ENCODE results near the gene LEMD1. TPM values are rescaled to one million over a fixed set of nuclear protein-coding genes. Genes with fewer than 3 reads are reported as not detected.

LEMD1 gene
- total RNA-seq, 1 experiment from 2014 or later = 26.3 TPM

DNA sequence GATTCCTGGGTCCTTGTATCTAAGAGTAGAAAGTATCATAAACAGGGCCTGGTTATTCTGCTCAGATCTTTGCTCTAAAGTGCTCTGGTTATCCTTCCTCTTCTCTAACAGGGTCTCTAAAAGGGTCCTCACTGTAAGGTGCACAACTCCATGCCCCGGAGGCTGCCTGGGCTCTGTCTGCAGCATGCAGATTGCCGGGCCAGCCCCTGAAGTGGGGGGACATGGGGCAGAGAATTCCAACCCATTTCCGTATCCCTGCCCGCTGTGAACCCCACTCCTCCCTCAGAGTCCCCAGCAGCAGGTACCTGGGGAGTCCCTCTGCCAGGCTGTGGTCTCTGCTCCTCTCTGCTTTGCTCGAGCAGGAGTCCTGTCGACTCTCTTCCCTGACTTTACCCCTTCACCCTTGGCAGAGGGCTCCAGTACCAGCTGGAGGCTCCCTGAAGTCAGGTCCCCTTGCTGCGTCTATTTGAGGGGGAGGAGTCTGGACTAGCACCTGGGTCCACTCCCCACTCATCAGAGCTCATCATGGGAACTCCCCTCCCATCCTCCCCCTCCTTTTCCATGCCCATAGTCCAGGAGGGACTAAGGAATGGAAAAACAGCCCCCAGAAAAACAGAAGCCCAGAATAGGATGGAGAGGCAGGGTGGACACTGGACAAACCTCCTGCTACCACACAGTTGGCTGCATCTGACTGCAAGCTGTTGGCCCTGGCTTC lies 21.9 kb upstream of the LEMD1 start:
- peak overlapping the region; percentile 97 for H3K27ac Mint-ChIP-seq
- ChIA-PET CTCF (interaction anchor here (1.0 to 10.6 kb wide), 12 partner anchors 8 to 148 kb away, joined by 3 to 210 read pairs (median 14); partner anchors contain the start of gene BLACAT1), POLR2A (interaction anchor here (0.9 to 2.3 kb wide), 3 partner anchors 8 to 36 kb away, joined by 3 to 48 read pairs (median 4); partner anchors contain the start of gene BLACAT1)
- peaks cover 94% of the 10 kb centered on the region for H3K4me1 Mint-ChIP-seq
- no peaks in the 10 kb centered on the region for H3K36me3 Mint-ChIP-seq
- H3K4me3 Mint-ChIP-seq = peak overlapping the region; percentile 49
- ATAC-seq (no peak), DNase-seq (ENCODE audit: low spot score) (no peak)
- H3K27me3 Mint-ChIP-seq (ENCODE audit: low read depth) = peaks cover 1% of the 10 kb centered on the region
- TF ChIP-seq, protein P1, sequence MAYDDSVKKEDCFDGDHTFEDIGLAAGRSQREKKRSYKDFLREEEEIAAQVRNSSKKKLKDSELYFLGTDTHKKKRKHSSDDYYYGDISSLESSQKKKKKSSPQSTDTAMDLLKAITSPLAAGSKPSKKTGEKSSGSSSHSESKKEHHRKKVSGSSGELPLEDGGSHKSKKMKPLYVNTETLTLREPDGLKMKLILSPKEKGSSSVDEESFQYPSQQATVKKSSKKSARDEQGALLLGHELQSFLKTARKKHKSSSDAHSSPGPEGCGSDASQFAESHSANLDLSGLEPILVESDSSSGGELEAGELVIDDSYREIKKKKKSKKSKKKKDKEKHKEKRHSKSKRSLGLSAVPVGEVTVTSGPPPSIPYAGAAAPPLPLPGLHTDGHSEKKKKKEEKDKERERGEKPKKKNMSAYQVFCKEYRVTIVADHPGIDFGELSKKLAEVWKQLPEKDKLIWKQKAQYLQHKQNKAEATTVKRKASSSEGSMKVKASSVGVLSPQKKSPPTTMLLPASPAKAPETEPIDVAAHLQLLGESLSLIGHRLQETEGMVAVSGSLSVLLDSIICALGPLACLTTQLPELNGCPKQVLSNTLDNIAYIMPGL (CRISPR knock-in tag; IDR thresholded peaks at IDR 0.05) = no peak
- TF ChIP-seq, protein P2, sequence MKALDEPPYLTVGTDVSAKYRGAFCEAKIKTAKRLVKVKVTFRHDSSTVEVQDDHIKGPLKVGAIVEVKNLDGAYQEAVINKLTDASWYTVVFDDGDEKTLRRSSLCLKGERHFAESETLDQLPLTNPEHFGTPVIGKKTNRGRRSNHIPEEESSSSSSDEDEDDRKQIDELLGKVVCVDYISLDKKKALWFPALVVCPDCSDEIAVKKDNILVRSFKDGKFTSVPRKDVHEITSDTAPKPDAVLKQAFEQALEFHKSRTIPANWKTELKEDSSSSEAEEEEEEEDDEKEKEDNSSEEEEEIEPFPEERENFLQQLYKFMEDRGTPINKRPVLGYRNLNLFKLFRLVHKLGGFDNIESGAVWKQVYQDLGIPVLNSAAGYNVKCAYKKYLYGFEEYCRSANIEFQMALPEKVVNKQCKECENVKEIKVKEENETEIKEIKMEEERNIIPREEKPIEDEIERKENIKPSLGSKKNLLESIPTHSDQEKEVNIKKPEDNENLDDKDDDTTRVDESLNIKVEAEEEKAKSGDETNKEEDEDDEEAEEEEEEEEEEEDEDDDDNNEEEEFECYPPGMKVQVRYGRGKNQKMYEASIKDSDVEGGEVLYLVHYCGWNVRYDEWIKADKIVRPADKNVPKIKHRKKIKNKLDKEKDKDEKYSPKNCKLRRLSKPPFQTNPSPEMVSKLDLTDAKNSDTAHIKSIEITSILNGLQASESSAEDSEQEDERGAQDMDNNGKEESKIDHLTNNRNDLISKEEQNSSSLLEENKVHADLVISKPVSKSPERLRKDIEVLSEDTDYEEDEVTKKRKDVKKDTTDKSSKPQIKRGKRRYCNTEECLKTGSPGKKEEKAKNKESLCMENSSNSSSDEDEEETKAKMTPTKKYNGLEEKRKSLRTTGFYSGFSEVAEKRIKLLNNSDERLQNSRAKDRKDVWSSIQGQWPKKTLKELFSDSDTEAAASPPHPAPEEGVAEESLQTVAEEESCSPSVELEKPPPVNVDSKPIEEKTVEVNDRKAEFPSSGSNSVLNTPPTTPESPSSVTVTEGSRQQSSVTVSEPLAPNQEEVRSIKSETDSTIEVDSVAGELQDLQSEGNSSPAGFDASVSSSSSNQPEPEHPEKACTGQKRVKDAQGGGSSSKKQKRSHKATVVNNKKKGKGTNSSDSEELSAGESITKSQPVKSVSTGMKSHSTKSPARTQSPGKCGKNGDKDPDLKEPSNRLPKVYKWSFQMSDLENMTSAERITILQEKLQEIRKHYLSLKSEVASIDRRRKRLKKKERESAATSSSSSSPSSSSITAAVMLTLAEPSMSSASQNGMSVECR (CRISPR knock-in tag; IDR thresholded peaks at IDR 0.05; ENCODE audit: borderline replicate concordance) = no peak
- TF ChIP-seq, protein P3, sequence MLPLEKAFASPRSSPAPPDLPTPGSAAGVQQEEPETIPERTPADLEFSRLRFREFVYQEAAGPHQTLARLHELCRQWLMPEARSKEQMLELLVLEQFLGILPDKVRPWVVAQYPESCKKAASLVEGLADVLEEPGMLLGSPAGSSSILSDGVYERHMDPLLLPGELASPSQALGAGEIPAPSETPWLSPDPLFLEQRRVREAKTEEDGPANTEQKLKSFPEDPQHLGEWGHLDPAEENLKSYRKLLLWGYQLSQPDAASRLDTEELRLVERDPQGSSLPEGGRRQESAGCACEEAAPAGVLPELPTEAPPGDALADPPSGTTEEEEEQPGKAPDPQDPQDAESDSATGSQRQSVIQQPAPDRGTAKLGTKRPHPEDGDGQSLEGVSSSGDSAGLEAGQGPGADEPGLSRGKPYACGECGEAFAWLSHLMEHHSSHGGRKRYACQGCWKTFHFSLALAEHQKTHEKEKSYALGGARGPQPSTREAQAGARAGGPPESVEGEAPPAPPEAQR (CRISPR knock-in tag; IDR thresholded peaks at IDR 0.05) = no peak
- TF ChIP-seq FOXJ3 (CRISPR knock-in tag; IDR thresholded peaks at IDR 0.05; ENCODE audit: borderline replicate concordance) (no peak), CBFB (CRISPR knock-in tag; IDR thresholded peaks at IDR 0.05; ENCODE audit: low read depth) (no peak), ZNF416 (CRISPR knock-in tag; IDR thresholded peaks at IDR 0.05) (no peak)
- TF ChIP-seq, protein P4, sequence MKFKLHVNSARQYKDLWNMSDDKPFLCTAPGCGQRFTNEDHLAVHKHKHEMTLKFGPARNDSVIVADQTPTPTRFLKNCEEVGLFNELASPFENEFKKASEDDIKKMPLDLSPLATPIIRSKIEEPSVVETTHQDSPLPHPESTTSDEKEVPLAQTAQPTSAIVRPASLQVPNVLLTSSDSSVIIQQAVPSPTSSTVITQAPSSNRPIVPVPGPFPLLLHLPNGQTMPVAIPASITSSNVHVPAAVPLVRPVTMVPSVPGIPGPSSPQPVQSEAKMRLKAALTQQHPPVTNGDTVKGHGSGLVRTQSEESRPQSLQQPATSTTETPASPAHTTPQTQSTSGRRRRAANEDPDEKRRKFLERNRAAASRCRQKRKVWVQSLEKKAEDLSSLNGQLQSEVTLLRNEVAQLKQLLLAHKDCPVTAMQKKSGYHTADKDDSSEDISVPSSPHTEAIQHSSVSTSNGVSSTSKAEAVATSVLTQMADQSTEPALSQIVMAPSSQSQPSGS (CRISPR knock-in tag; IDR thresholded peaks at IDR 0.05; ENCODE audit: borderline replicate concordance, low read depth) = no peak
- TF ChIP-seq, protein P5, sequence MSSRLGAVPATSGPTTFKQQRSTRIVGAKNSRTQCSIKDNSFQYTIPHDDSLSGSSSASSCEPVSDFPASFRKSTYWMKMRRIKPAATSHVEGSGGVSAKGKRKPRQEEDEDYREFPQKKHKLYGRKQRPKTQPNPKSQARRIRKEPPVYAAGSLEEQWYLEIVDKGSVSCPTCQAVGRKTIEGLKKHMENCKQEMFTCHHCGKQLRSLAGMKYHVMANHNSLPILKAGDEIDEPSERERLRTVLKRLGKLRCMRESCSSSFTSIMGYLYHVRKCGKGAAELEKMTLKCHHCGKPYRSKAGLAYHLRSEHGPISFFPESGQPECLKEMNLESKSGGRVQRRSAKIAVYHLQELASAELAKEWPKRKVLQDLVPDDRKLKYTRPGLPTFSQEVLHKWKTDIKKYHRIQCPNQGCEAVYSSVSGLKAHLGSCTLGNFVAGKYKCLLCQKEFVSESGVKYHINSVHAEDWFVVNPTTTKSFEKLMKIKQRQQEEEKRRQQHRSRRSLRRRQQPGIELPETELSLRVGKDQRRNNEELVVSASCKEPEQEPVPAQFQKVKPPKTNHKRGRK (CRISPR knock-in tag; IDR thresholded peaks at IDR 0.05; ENCODE audit: borderline replicate concordance) = no peak
- no peaks in the 10 kb centered on the region for H3K9me3 Mint-ChIP-seq

DNA sequence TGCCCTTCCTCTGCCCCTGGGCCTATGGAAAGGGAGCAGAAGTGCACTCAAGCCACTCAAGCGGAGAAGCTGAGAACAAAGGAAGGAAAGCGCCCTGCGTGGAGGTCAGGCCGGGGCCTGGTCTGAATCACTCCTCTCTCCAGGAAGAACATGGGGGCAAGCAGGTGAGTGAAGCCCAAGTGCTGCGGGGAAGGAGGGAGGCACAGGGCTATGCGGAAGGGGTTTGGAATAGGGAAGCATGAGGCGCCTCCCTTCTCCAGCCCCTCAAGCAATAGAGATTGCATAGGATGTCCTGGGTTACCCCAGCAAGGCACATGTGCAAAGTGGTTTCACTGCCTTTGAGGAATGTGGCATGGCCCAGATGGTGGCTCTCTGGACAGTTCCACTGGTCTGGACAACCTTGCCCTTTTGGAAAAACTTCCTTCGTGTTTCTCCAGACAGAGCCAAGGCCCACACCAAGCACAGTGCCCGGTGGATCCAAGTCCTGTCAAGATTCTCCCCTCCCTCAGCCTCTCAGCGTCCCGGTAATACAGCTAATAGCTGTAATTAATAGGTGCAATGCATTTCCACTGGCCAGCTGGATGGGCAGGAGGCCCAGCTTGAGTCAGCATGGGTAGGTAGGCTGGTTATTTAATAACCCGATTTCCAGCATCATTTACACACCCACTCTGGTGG lies 20.3 kb upstream of the LEMD1 start:
- POLR2A ChIA-PET = interaction anchor here (1.0 to 2.5 kb wide), 4 partner anchors 9 to 44 kb away, joined by 4 to 15 read pairs (median 10); partner anchors contain the start of gene BLACAT1
- peak overlapping the region; percentile 17 for H3K4me3 Mint-ChIP-seq
- DNase-seq (ENCODE audit: low spot score) (no peak), ATAC-seq (no peak)
- TF ChIP-seq, protein P6, sequence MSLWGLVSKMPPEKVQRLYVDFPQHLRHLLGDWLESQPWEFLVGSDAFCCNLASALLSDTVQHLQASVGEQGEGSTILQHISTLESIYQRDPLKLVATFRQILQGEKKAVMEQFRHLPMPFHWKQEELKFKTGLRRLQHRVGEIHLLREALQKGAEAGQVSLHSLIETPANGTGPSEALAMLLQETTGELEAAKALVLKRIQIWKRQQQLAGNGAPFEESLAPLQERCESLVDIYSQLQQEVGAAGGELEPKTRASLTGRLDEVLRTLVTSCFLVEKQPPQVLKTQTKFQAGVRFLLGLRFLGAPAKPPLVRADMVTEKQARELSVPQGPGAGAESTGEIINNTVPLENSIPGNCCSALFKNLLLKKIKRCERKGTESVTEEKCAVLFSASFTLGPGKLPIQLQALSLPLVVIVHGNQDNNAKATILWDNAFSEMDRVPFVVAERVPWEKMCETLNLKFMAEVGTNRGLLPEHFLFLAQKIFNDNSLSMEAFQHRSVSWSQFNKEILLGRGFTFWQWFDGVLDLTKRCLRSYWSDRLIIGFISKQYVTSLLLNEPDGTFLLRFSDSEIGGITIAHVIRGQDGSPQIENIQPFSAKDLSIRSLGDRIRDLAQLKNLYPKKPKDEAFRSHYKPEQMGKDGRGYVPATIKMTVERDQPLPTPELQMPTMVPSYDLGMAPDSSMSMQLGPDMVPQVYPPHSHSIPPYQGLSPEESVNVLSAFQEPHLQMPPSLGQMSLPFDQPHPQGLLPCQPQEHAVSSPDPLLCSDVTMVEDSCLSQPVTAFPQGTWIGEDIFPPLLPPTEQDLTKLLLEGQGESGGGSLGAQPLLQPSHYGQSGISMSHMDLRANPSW (CRISPR knock-in tag; conservative IDR thresholded peaks at IDR 0.05; ENCODE audit: low read depth) = no peak
- TF ChIP-seq, protein P7, sequence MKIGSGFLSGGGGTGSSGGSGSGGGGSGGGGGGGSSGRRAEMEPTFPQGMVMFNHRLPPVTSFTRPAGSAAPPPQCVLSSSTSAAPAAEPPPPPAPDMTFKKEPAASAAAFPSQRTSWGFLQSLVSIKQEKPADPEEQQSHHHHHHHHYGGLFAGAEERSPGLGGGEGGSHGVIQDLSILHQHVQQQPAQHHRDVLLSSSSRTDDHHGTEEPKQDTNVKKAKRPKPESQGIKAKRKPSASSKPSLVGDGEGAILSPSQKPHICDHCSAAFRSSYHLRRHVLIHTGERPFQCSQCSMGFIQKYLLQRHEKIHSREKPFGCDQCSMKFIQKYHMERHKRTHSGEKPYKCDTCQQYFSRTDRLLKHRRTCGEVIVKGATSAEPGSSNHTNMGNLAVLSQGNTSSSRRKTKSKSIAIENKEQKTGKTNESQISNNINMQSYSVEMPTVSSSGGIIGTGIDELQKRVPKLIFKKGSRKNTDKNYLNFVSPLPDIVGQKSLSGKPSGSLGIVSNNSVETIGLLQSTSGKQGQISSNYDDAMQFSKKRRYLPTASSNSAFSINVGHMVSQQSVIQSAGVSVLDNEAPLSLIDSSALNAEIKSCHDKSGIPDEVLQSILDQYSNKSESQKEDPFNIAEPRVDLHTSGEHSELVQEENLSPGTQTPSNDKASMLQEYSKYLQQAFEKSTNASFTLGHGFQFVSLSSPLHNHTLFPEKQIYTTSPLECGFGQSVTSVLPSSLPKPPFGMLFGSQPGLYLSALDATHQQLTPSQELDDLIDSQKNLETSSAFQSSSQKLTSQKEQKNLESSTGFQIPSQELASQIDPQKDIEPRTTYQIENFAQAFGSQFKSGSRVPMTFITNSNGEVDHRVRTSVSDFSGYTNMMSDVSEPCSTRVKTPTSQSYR (CRISPR knock-in tag; IDR thresholded peaks at IDR 0.05) = 0 out of 2 replicates have a peak, but pooled peaks have one; percentile 21
- H3K36me3 Mint-ChIP-seq = no peaks in the 10 kb centered on the region
- H3K27me3 Mint-ChIP-seq (ENCODE audit: low read depth) = peaks cover 12% of the 10 kb centered on the region
- CTCF ChIA-PET = interaction anchor here (1.0 to 10.6 kb wide), 9 partner anchors 11 to 169 kb away, joined by 3 to 210 read pairs (median 18); partner anchors contain the start of gene BLACAT1
- no peaks in the 10 kb centered on the region for H3K9me3 Mint-ChIP-seq
- peaks cover 94% of the 10 kb centered on the region for H3K4me1 Mint-ChIP-seq
- H3K27ac Mint-ChIP-seq = peak overlapping the region; percentile 51
